ENCODE data around the gene RSL24D1.

RSL24D1 gene

GRCh38 chr15:55230953-55231352, 34.2 kb upstream of the RSL24D1 start:
- Histone ChIP-seq H4K20me1 (ENCODE audit: control insufficient read depth, insufficient read depth, low read depth, low read length) (no peaks in the 10 kb centered on the region), H3K4me1 (ENCODE audit: control insufficient read depth, low read length) (no peaks in the 10 kb centered on the region), H3K27ac (ENCODE audit: low read depth, low read length) (no peak overlapping the region), H3K4me3 (ENCODE audit: low read length) (no peak overlapping the region), H3K9me3 (ENCODE audit: control insufficient read depth, insufficient read depth, low read length) (no peaks in the 10 kb centered on the region), H3K27me3 (ENCODE audit: control insufficient read depth, low read length) (no peaks in the 10 kb centered on the region), H3F3A (ENCODE audit: control insufficient read depth, insufficient read depth) (no peaks in the 10 kb centered on the region), H3K79me2 (ENCODE audit: control insufficient read depth, low read length) (no peaks in the 10 kb centered on the region), H3K36me3 (ENCODE audit: control insufficient read depth, low read length) (no peaks in the 10 kb centered on the region), H3K4me2 (ENCODE audit: low read length) (no peak overlapping the region), H3K9me2 (replicated peaks; ENCODE audit: control insufficient read depth, low read length) (no peaks in the 10 kb centered on the region)
- TF ChIP-seq CTCF (IDR thresholded peaks at IDR 0.05; ENCODE audit: low read depth, low read length, poor library complexity, severe bottlenecking) (no peak), EZH2phosphoT487 (IDR thresholded peaks at IDR 0.05; ENCODE audit: borderline replicate concordance, low read length) (no peak)

GRCh38 chr15:55230051-55230670, 33.4 kb upstream of the RSL24D1 start:
- no peaks in the 10 kb centered on the region for H3K36me3 ChIP-seq (ENCODE audit: control insufficient read depth, low read length)
- no peak overlapping the region for H3K27ac ChIP-seq (ENCODE audit: low read depth, low read length)
- no peaks in the 10 kb centered on the region for H3K79me2 ChIP-seq (ENCODE audit: control insufficient read depth, low read length)
- H4K20me1 ChIP-seq (ENCODE audit: control insufficient read depth, insufficient read depth, low read depth, low read length), result no peaks in the 10 kb centered on the region
- no peaks in the 10 kb centered on the region for H3K27me3 ChIP-seq (ENCODE audit: control insufficient read depth, low read length)
- no peaks in the 10 kb centered on the region for H3K9me3 ChIP-seq (ENCODE audit: control insufficient read depth, insufficient read depth, low read length)
- H3K9me2 ChIP-seq (replicated peaks; ENCODE audit: control insufficient read depth, low read length), result no peaks in the 10 kb centered on the region
- H3F3A ChIP-seq (ENCODE audit: control insufficient read depth, insufficient read depth), result no peaks in the 10 kb centered on the region
- no peaks in the 10 kb centered on the region for H3K4me1 ChIP-seq (ENCODE audit: control insufficient read depth, low read length)
- TF ChIP-seq EZH2phosphoT487 (IDR thresholded peaks at IDR 0.05; ENCODE audit: borderline replicate concordance, low read length) (no peak), CTCF (IDR thresholded peaks at IDR 0.05; ENCODE audit: low read depth, low read length, poor library complexity, severe bottlenecking) (no peak)
- H3K4me2 ChIP-seq (ENCODE audit: low read length), result no peak overlapping the region
- no peak overlapping the region for H3K4me3 ChIP-seq (ENCODE audit: low read length)

- Histone ChIP-seq H3K9me3 (ENCODE audit: control insufficient read depth, insufficient read depth, low read length) (no peaks in the 10 kb centered on the region), H3K27ac (ENCODE audit: low read depth, low read length) (no peak overlapping the region), H3F3A (ENCODE audit: control insufficient read depth, insufficient read depth) (no peaks in the 10 kb centered on the region), H3K4me1 (ENCODE audit: control insufficient read depth, low read length) (peaks cover 22% of the 10 kb centered on the region), H3K27me3 (ENCODE audit: control insufficient read depth, low read length) (no peaks in the 10 kb centered on the region), H3K4me2 (ENCODE audit: low read length) (no peak overlapping the region), H4K20me1 (ENCODE audit: control insufficient read depth, insufficient read depth, low read depth, low read length) (no peaks in the 10 kb centered on the region), H3K79me2 (ENCODE audit: control insufficient read depth, low read length) (no peaks in the 10 kb centered on the region), H3K4me3 (ENCODE audit: low read length) (no peak overlapping the region), H3K36me3 (ENCODE audit: control insufficient read depth, low read length) (no peaks in the 10 kb centered on the region), H3K9me2 (replicated peaks; ENCODE audit: control insufficient read depth, low read length) (no peaks in the 10 kb centered on the region)
- TF ChIP-seq CTCF (IDR thresholded peaks at IDR 0.05; ENCODE audit: low read depth, low read length, poor library complexity, severe bottlenecking) (no peak), EZH2phosphoT487 (IDR thresholded peaks at IDR 0.05; ENCODE audit: borderline replicate concordance, low read length) (no peak)
Observed at GRCh38 chr15:55226127-55226526, 29.4 kb upstream of the RSL24D1 start.
